NCI-H1694 treated with DMSO at 0.1 percent for 48 hours (cell line): ENCODE data around the gene HMCN2.
"Not testable (repeated sequence)": the region's sequence is repeated elsewhere in the genome, so short reads cannot be mapped to it uniquely, and the experiment has no call there.

Experiments
- DNase-seq: peaks from one replicate; lab custom pipeline; 2025; lab: John Stamatoyannopoulos, UW

The HMCN2 gene

GRCh38 chr9:130240410-130241197, 25.0 kb upstream of the HMCN2 start:
- DNase-seq, result peak; percentile 34

DNA sequence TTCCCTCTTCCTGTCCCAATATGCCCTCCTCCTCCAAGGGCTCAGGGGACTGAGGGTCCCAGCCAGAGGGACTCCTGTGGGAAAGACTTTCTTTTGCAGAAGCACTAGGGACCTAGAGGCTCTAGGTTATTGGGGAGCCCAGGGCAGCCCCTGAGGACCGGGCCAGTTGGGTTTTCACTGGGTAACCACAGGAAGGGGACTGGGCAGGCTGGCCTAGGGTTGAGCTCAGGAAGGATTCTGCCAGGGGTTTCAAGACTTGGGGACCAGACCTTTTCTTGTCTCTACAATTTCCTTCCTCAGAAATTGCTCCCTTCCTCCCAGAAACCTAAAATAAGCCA, 24.4 kb upstream of the HMCN2 start:
- DNase-seq, result no peak

GRCh38 chr9:130242270-130243014, 23.1 kb upstream of the HMCN2 start:
- no peak for DNase-seq

GRCh38 chr9:130243015-130243881, 22.3 kb upstream of the HMCN2 start:
- DNase-seq, result peak; percentile 42

DNA sequence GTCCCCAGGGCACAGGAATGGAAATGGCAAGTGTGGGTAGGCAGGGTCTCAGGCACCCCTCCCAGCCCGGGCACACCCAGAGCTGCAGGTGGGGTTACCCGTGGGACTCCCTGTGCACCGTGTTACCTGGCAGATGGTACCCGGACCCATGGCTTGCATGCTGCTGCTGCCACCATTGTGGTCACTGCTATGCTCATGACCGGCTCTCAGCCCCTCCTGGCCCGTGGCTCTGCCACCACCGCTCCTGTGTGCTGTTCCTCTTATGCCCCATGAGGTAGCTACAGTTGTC, 21.7 kb upstream of the HMCN2 start:
- DNase-seq, result no peak

DNA sequence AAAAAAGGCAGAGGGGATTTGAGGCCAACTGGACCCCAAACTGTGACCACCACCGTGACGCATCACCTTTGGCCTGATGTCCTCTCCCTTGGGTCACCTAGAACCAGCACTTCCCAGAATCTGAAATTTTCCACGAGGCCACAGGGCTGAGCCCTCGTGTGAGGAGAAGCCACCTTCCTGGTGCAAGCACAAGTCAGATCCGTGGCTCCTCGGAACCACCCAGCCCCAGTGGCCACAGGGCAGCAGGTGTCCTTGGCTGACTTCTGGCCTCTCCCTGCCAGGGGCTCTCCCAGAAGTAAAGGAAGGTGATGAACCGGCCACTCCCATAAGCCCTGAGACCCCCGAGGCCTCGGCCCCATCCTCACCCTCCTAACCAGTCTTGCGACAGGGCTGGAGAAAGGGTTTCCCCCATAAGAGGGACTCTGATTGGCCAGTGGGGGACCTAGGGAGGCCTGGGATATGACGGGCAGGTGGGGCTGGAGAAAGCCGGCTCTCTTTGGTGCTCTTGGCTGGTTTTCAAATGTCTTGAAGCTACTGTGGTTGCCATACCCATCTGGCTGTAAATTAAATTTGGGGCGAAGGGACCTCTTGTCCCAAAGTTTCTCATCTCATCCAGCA, 20.9 kb upstream of the HMCN2 start:
- no peak for DNase-seq

DNA sequence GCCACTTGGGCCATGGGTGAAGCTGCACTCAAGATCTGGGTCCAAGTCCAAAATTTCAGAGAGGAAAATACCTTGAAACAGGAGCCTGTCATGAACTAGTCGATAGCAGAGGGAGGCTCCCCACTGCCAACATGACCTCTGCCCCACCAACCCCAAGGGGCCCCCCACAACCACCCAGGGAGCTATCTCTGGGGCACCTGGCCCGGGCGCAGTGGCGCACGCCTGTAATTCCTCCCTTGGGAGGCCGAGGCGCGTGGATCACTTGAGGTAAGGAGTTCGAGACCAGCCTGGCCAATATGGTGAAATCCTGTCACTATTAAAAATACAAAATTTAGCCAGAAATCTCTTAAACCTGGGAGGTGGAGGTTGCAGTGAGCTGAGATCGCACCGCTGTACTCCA, 20.1 kb upstream of the HMCN2 start:
- DNase-seq, result no peak

DNA sequence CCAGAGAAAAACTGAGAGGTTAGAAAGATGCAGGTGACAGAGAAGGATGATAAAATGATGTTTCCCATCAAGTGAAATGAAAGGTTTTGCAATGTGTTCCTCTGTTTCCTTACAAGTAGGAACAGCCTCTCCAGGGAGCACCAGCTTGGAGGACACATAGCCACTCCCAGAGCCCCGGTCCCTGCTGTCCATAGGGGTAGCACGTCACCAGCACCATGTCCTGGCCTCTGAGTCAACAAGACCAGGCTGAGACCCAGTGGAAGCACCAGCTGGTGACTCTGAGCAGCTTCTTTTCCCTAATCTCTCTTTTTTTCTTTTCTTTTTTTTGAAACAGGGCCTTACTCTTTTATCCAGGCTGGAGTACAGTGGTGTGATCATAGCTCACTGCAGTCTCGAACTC, 19.4 kb upstream of the HMCN2 start:
- DNase-seq, result no peak

- no peak for DNase-seq
Observed at GRCh38 chr9:130254747-130255630, 10.6 kb upstream of the HMCN2 start.

DNA sequence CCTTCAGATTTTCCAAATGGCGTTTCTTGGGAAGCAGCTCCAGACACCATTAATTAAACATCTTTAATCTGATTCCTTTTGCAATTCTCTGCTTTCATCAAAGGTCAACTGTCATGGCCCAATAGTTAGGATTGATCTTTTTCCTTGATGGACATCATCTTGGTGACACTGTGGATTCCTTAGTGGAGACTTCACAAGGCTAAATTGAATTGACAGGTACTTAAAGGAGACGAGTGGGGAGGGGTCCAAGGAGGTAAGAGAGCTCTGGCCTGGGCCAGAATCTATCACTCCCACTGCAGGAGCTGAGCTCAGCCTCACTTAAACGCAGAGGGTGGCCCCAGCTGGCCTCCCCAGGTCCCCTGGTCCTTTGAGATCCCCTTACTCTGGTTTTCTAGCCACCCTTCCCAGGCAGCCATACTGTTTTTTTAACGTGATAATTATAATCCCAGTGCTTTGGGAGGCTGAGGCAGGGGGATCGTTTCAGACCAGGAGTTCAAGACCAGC, 9.9 kb upstream of the HMCN2 start:
- no peak for DNase-seq

DNA sequence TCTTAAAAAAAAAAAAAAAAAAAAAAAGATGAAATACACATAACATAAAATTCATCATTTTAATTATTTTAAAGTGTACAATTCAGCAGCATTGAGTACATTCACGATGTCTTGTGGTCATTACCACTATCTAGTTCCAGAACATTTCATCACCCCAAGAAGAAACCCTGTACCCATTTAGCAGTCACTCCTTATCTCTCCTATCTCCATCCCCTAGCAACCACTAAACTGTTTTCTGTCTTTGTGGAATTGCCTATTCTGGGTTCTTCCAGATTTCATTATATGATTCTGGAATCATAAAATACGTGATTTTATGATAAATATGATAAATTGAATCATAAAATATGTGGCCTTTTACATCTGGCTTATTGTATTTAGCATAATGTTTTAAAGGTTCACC, 8.9 kb upstream of the HMCN2 start:
- DNase-seq, result no peak

GRCh38 chr9:130258137-130258536, 7.4 kb upstream of the HMCN2 start:
- not testable (repeated sequence) for DNase-seq

DNA sequence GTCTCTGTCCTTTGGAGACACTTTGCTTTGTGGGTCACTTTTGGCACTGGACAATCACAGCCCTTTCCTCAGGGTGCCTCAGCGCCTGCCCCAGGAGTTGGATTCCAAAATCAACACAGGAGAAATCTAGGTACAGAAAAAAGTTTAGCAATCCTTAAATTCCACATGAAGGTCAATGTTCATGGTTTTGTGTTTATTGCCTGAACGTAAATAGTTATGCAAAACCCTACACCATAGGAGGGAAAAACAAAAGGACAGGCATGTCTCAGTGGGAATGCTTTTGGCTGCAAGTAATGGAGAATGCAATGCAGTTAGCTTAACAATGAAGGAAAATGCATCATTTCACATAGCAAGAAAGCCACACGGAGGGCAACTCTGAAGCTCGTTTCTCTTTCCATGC, 6.5 kb upstream of the HMCN2 start:
- no peak for DNase-seq

GRCh38 chr9:130260816-130261765, 4.5 kb upstream of the HMCN2 start:
- no peak for DNase-seq

DNA sequence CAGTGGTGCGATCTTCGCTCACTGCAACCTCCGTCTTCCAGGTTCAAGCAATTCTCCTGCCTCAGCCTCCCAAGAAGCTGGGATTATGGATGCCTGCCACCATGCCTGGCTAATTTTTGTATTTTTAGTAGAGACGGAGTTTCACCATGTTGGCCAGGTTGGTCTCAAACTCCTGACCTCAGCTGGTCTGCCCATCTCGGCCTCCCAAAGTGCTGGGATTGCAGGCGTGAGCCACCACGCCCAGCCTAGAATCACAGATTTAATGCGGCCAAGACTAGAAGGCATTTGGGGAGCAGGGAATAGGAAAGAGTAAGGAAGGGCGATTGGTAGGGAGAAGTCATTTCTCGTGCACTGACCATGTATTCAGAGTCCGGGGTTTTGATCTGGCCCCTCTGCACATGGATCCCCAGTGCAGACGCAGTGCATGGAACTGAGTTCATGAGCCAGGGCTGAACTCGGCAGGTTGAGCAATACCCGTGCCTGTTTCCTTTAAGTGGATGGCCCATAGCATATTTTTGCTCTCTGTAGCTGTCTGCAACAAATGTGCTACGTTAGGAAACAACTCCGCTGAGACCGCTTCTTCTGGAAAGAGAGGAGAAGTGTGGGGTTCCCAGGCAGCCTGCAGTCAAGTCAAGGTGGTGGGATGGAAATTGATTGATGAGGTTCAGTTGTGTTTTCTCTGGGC, 3.4 kb upstream of the HMCN2 start:
- no peak for DNase-seq

DNA sequence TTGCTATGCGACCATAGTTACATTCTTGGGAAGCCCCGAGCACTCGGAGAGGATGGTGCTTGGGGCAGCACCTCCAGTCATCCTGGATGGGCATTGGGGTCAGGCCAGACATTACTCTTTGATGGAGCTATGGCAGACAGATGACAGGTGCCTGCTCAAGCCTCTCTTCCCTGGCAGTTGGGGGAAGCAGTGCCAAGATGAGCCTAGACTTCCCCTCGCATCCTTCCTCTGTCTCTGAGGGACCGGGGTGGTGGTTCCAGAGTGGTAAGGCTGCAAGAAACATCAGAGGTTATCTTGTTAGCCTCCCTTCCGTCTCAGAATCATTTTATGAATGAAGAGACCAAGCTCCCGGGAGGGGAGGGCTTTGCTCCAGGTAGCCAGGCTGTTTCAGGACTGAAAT, 2.8 kb upstream of the HMCN2 start:
- DNase-seq, result no peak

- DNase-seq, result no peak
Observed at GRCh38 chr9:130263601-130264413, 1.8 kb upstream of the HMCN2 start.
